Activated CD4-positive, alpha-beta memory T cell treated with anti-CD3 and anti-CD28 coated beads for 36 hours (primary cell): ENCODE results near the gene CTXND1. TPM values are rescaled to one million over a fixed set of nuclear protein-coding genes. Genes with fewer than 3 reads are reported as not detected.

ENCODE experiments used
- CTCF ChIA-PET: fragments of 350-600 bp; sonication (Branson Sonifier 250); formaldehyde crosslinking; loops from one replicate; lab custom pipeline; 2021; ENCODE audit warnings: antibody characterized with exemption, inconsistent platforms; lab: Charles Lee
- POLR2A ChIA-PET: fragments of 350-600 bp; sonication (Branson Sonifier 250); formaldehyde crosslinking; loops from one replicate; lab custom pipeline; 2021; ENCODE audit warnings: antibody characterized with exemption; lab: Charles Lee
- DNase-seq: peaks from one replicate; pipeline ENCODE4 v3.0.0-alpha.2; 2020
- H3K27ac Mint-ChIP-seq: one replicate; pipeline ENCODE4 v1.8.0; 2021; ENCODE audit warnings: mixed read lengths
- H3K27me3 Mint-ChIP-seq: one replicate; pipeline ENCODE4 v1.8.0; 2021; ENCODE audit warnings: mixed read lengths
- H3K36me3 Mint-ChIP-seq: one replicate; pipeline ENCODE4 v1.8.0; 2021; ENCODE audit warnings: mixed read lengths
- H3K4me1 Mint-ChIP-seq: one replicate; pipeline ENCODE4 v1.8.0; 2021; ENCODE audit warnings: low read depth, mixed read lengths
- H3K4me3 Mint-ChIP-seq: one replicate; pipeline ENCODE4 v1.8.0; 2021; ENCODE audit warnings: mild to moderate bottlenecking, mixed read lengths
- H3K9me3 Mint-ChIP-seq: one replicate; pipeline ENCODE4 v1.8.0; 2021; ENCODE audit warnings: mixed read lengths
- intact Hi-C: fragments of 100-400 bp; cut with micrococcal nuclease; formaldehyde crosslinking; loops from one replicate; pipeline ENCODE4 v1.15.1; 2023
- total RNA-seq, 2 experiments: library from RNA; stranded (reverse); gene quantifications; one replicate each; pipeline ENCODE4 v1.2.3, GENCODE V29; 2021

The CTXND1 gene
- total RNA-seq, 2 experiments from 2014 or later = not detected

- H3K4me3 Mint-ChIP-seq = no peak overlapping the region
- no peaks in the 10 kb centered on the region for H3K4me1 Mint-ChIP-seq
- no peaks in the 10 kb centered on the region for H3K9me3 Mint-ChIP-seq
- no peak for DNase-seq
- POLR2A ChIA-PET = no interaction called here
- intact Hi-C loops = no loop called here
- H3K36me3 Mint-ChIP-seq = no peaks in the 10 kb centered on the region
- H3K27me3 Mint-ChIP-seq = peaks cover 13% of the 10 kb centered on the region
- H3K27ac Mint-ChIP-seq = no peak overlapping the region
- CTCF ChIA-PET = no interaction called here
Measured at GRCh38 chr15:80202641-80203360, 49.2 kb downstream of the CTXND1 start.

GRCh38 chr15:80202016-80202315, 50.0 kb downstream of the CTXND1 start:
- Mint-ChIP-seq H3K4me1 (no peaks in the 10 kb centered on the region), H3K36me3 (no peaks in the 10 kb centered on the region), H3K9me3 (no peaks in the 10 kb centered on the region), H3K4me3 (no peak overlapping the region), H3K27ac (no peak overlapping the region), H3K27me3 (peaks cover 10% of the 10 kb centered on the region)
- ChIA-PET CTCF (no interaction called here), POLR2A (no interaction called here)
- intact Hi-C loops = no loop called here
- DNase-seq = no peak

GRCh38 chr15:80201256-80202015, 50.6 kb downstream of the CTXND1 start:
- no peaks in the 10 kb centered on the region for H3K9me3 Mint-ChIP-seq
- H3K27ac Mint-ChIP-seq = no peak overlapping the region
- H3K36me3 Mint-ChIP-seq = no peaks in the 10 kb centered on the region
- no peak overlapping the region for H3K4me3 Mint-ChIP-seq
- CTCF ChIA-PET = no interaction called here
- peaks cover 9% of the 10 kb centered on the region for H3K27me3 Mint-ChIP-seq
- POLR2A ChIA-PET = no interaction called here
- intact Hi-C loops = no loop called here
- no peaks in the 10 kb centered on the region for H3K4me1 Mint-ChIP-seq
- DNase-seq = no peak

GRCh38 chr15:80199869-80200268, 52.1 kb downstream of the CTXND1 start:
- H3K36me3 Mint-ChIP-seq = no peaks in the 10 kb centered on the region

GRCh38 chr15:80199366-80199765, 52.6 kb downstream of the CTXND1 start:
- intact Hi-C loops = no loop called here
- Mint-ChIP-seq H3K36me3 (no peaks in the 10 kb centered on the region), H3K4me3 (no peak overlapping the region), H3K27ac (no peak overlapping the region), H3K9me3 (no peaks in the 10 kb centered on the region), H3K4me1 (no peaks in the 10 kb centered on the region), H3K27me3 (peaks cover 6% of the 10 kb centered on the region)
- POLR2A ChIA-PET = no interaction called here
- CTCF ChIA-PET = no interaction called here
- DNase-seq = no peak

More at GRCh38 chr15:80199869-80200268, 52.1 kb downstream of the CTXND1 start:
- Mint-ChIP-seq H3K4me1 (no peaks in the 10 kb centered on the region), H3K9me3 (no peaks in the 10 kb centered on the region), H3K27me3 (peaks cover 6% of the 10 kb centered on the region), H3K27ac (no peak overlapping the region), H3K4me3 (no peak overlapping the region)
- DNase-seq = no peak
- intact Hi-C loops = no loop called here
- ChIA-PET POLR2A (no interaction called here), CTCF (no interaction called here)

DNA sequence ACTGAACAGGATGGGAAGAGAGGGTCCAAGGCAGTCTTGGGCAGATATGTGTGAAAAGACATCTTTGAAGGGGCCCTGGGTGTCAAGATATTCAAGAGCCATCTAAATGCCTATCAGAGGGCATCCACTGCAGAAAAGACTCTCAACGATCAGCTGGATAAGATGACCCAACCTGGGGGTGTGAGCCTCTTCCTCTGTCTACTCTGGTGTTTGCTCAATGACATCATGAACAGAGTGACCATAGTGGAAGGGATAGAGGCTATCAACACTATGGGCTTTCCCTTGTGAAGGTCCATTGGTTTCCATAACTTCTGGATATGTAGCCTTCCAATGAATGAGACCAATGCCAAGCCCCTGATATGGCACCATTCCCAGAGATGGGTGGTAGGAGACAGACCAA, 57.1 kb downstream of the CTXND1 start:
- CTCF ChIA-PET = no interaction called here
- Mint-ChIP-seq H3K27ac (no peak overlapping the region), H3K4me3 (no peak overlapping the region), H3K27me3 (no peaks in the 10 kb centered on the region), H3K4me1 (no peaks in the 10 kb centered on the region), H3K9me3 (no peaks in the 10 kb centered on the region), H3K36me3 (no peaks in the 10 kb centered on the region)
- POLR2A ChIA-PET = no interaction called here
- intact Hi-C loops = no loop called here
- no peak for DNase-seq

GRCh38 chr15:80194186-80194585, 57.8 kb downstream of the CTXND1 start:
- Mint-ChIP-seq H3K36me3 (no peaks in the 10 kb centered on the region), H3K9me3 (no peaks in the 10 kb centered on the region), H3K4me1 (no peaks in the 10 kb centered on the region), H3K4me3 (no peak overlapping the region), H3K27me3 (no peaks in the 10 kb centered on the region), H3K27ac (no peak overlapping the region)
- intact Hi-C loops = no loop called here
- POLR2A ChIA-PET = no interaction called here
- DNase-seq = no peak
- CTCF ChIA-PET = no interaction called here

DNA sequence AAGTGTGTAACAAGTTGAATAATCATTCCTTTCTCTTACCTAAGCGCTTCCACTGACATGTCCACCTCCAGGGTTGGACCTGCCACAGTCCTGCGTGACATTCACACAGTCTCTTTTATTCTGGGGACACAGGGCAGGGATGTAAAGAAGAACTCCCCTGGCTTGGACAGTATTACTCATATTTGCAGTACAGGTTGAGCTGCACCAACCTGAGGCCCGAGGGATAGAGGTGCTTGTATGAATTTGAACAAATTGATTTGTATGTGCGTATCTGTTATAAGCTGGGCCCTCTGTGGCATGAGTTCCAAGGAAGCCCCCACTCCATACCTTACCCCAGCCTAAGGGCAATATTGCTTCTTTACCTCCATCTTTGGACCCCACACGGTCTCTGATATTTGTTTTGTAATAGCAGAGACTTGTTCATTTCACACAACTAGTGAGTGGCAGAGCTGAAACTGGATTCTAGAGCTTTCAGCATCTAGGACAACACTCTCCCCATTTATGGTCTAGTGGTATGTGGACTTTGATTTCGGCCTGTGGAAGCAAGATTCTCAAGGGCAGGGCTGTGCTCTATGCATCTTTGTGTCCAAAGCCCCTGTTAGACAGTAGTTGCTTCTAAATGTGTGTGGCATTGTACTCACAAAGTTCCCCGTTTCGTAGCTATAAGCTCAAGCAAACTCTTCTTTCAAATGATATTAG, 60.0 kb downstream of the CTXND1 start:
- CTCF ChIA-PET = no interaction called here
- no peaks in the 10 kb centered on the region for H3K27me3 Mint-ChIP-seq
- intact Hi-C loops = no loop called here
- POLR2A ChIA-PET = no interaction called here
- H3K36me3 Mint-ChIP-seq = peaks cover 7% of the 10 kb centered on the region
- no peaks in the 10 kb centered on the region for H3K9me3 Mint-ChIP-seq
- H3K4me1 Mint-ChIP-seq = no peaks in the 10 kb centered on the region
- H3K4me3 Mint-ChIP-seq = no peak overlapping the region
- DNase-seq = no peak
- no peak overlapping the region for H3K27ac Mint-ChIP-seq

- intact Hi-C loops = no loop called here
- Mint-ChIP-seq H3K27ac (no peak overlapping the region), H3K36me3 (peaks cover 13% of the 10 kb centered on the region), H3K4me1 (no peaks in the 10 kb centered on the region), H3K4me3 (no peak overlapping the region), H3K9me3 (no peaks in the 10 kb centered on the region), H3K27me3 (no peaks in the 10 kb centered on the region)
- no peak for DNase-seq
- ChIA-PET POLR2A (no interaction called here), CTCF (no interaction called here)
Measured at GRCh38 chr15:80191198-80191597, 60.8 kb downstream of the CTXND1 start.

- Mint-ChIP-seq H3K4me1 (no peaks in the 10 kb centered on the region), H3K36me3 (peaks cover 31% of the 10 kb centered on the region), H3K9me3 (no peaks in the 10 kb centered on the region), H3K4me3 (no peak overlapping the region), H3K27me3 (no peaks in the 10 kb centered on the region), H3K27ac (no peak overlapping the region)
- intact Hi-C loops = no loop called here
- POLR2A ChIA-PET = no interaction called here
- CTCF ChIA-PET = no interaction called here
- no peak for DNase-seq
Measured at GRCh38 chr15:80188251-80188650, 63.8 kb downstream of the CTXND1 start.

- Mint-ChIP-seq H3K36me3 (peaks cover 32% of the 10 kb centered on the region), H3K4me1 (no peaks in the 10 kb centered on the region), H3K9me3 (no peaks in the 10 kb centered on the region), H3K27me3 (no peaks in the 10 kb centered on the region), H3K27ac (no peak overlapping the region), H3K4me3 (no peak overlapping the region)
- no peak for DNase-seq
- POLR2A ChIA-PET = no interaction called here
- intact Hi-C loops = no loop called here
- CTCF ChIA-PET = no interaction called here
Measured at GRCh38 chr15:80186597-80186996, 65.4 kb downstream of the CTXND1 start.

DNA sequence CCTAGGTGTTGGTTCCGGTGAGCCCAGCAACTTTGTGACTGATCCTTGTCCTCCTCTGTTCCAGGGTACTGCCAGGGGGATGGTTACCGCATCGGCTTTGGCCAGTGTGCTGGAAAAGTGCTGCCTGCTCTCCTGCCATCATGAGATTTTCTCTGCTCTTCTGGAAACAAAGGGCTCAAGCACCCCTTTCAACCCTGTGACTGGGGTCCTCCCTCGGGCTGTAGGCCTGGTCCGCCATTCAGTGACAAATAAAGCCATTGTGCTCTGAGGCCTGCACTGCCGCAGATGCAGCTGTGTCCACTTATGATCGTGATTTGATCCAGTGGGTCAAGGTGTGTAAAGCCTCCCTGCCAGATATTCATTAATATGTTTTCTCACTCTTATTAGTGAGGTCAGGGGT, 65.9 kb downstream of the CTXND1 start:
- intact Hi-C loops = no loop called here
- H3K27ac Mint-ChIP-seq = no peak overlapping the region
- no peak for DNase-seq
- no peaks in the 10 kb centered on the region for H3K9me3 Mint-ChIP-seq
- ChIA-PET CTCF (no interaction called here), POLR2A (no interaction called here)
- H3K4me3 Mint-ChIP-seq = no peak overlapping the region
- peaks cover 36% of the 10 kb centered on the region for H3K36me3 Mint-ChIP-seq
- no peaks in the 10 kb centered on the region for H3K4me1 Mint-ChIP-seq
- H3K27me3 Mint-ChIP-seq = no peaks in the 10 kb centered on the region
